ENCODE measurements around the gene ZNF217.

GRCh38 chr20:53636540-53637097, 43.0 kb upstream of the ZNF217 start:
- no peak for TF ChIP-seq POLR2A (IDR thresholded peaks at IDR 0.05)
- TF ChIP-seq CTCF (IDR thresholded peaks at IDR 0.05) = no peak

All from right lobe of liver (tissue), 4 donors.